Endothelial cell of umbilical vein (primary cell): ENCODE data around the gene MYO16. TPM values are rescaled to one million over a fixed set of nuclear protein-coding genes. Genes with fewer than 3 reads are reported as not detected.

Source experiments
- BruUV-seq: library from RNA; stranded (reverse); fragments of 400-500 nt; replicated peaks from 2 replicates; lab custom pipeline; 2021; lab: Mats Ljungman, UMichigan
- CTCF ChIA-PET: fragments of 300-600, 350-600 bp; sonication (Branson Sonifier 250); formaldehyde crosslinking; loops from one replicate; lab custom pipeline; 2021; ENCODE audit warnings: antibody characterized with exemption, inconsistent platforms; lab: Charles Lee
- POLR2A ChIA-PET: fragments of 300-600, 350-600 bp; sonication (Branson Sonifier 250); formaldehyde crosslinking; loops from one replicate; lab custom pipeline; 2021; ENCODE audit warnings: antibody characterized with exemption, inconsistent platforms; lab: Charles Lee
- DNase-seq: peaks from one replicate; pipeline ENCODE4 v3.0.0-alpha.2; 2011; ENCODE audit warnings: low read depth, low spot score
- FAIRE-seq: peaks from 2 replicates; lab custom pipeline; 2011; peaks lifted over from hg19 to GRCh38; lab: Jason Lieb, UNC
- H2AFZ ChIP-seq: 2 replicates; pipeline ENCODE4 v1.6.0; 2012; ENCODE audit warnings: low read depth, low read length, control low read depth, inconsistent platforms
- H3K27ac ChIP-seq: 2 replicates; pipeline ENCODE4 v1.5.1; 2011; ENCODE audit warnings: low read depth, mild to moderate bottlenecking, control low read depth, low read length, moderate library complexity; ENCODE audit not compliant: insufficient read depth
- H3K27me3 ChIP-seq, 2 experiments: 2 replicates each; pipeline versions ENCODE4 v1.6.0 to v1.6.1; 2011; ENCODE audit warnings: low read length in 2 of 2, mixed read lengths in 1 of 2; ENCODE audit not compliant: control insufficient read depth in 2 of 2, insufficient read depth in 2 of 2
- H3K36me3 ChIP-seq, 2 experiments: 2 replicates in 1 of 2; 3 replicates in 1 of 2; pipeline ENCODE4 v1.5.1; 2011; ENCODE audit warnings: low read length in 2 of 2, mild to moderate bottlenecking in 1 of 2, moderate library complexity in 1 of 2; ENCODE audit not compliant: control insufficient read depth in 2 of 2, insufficient read depth in 2 of 2; ENCODE audit errors: extremely low read depth in 1 of 2
- H3K4me1 ChIP-seq: 3 replicates; pipeline ENCODE4 v1.5.1; 2011; ENCODE audit warnings: mild to moderate bottlenecking, low read length; ENCODE audit not compliant: control insufficient read depth, insufficient read depth; ENCODE audit errors: extremely low read depth
- H3K4me2 ChIP-seq: 2 replicates; pipeline ENCODE4 v1.6.1; 2011; ENCODE audit warnings: low read length, control low read depth, mixed read lengths; ENCODE audit not compliant: insufficient read depth
- H3K4me3 ChIP-seq, 3 experiments: fragments of 200-600 bp in 1 of 3; sonication (generic), shearing (Covaris generic) in 1 of 3; replicated peaks in 1 of 3; 2 replicates each; pipeline ENCODE4 v1.5.1; 2011 to 2016; ENCODE audit warnings: control low read depth in 3 of 3, low read length in 3 of 3, mild to moderate bottlenecking in 2 of 3, inconsistent platforms in 1 of 3, low read depth in 1 of 3, moderate library complexity in 1 of 3; ENCODE audit not compliant: insufficient read depth in 1 of 3
- H3K79me2 ChIP-seq: 2 replicates; pipeline ENCODE4 v1.6.0; 2012; ENCODE audit warnings: low read length, inconsistent platforms; ENCODE audit not compliant: control insufficient read depth, insufficient read depth
- H3K9ac ChIP-seq: replicated peaks from 2 replicates; pipeline ENCODE3; 2011; ENCODE audit warnings: low read length, control low read depth; ENCODE audit not compliant: insufficient read depth; ENCODE audit errors: extremely low read depth
- H3K9me1 ChIP-seq: replicated peaks from 3 replicates; pipeline ENCODE4 v1.6.0; 2011; ENCODE audit warnings: mild to moderate bottlenecking, low read length; ENCODE audit not compliant: control insufficient read depth, insufficient read depth; ENCODE audit errors: extremely low read depth
- H3K9me3 ChIP-seq: replicated peaks from 2 replicates; pipeline ENCODE4 v1.5.1; 2012; ENCODE audit warnings: low read length, inconsistent platforms; ENCODE audit not compliant: control insufficient read depth, insufficient read depth
- H4K20me1 ChIP-seq: replicated peaks from 2 replicates; pipeline ENCODE3; 2011; ENCODE audit warnings: mild to moderate bottlenecking, low read length; ENCODE audit not compliant: control insufficient read depth, insufficient read depth; ENCODE audit errors: extremely low read depth
- CTCF ChIP-seq, 2 donors: IDR thresholded peaks; 1 replicate in 1 of 2; 2 replicates in 1 of 2; pipeline ENCODE4 v1.5.1; 2011; ENCODE audit warnings: low read length in 2 of 2, mild to moderate bottlenecking in 2 of 2, moderate library complexity in 2 of 2, control low read depth in 1 of 2, inconsistent platforms in 1 of 2, low read depth in 1 of 2; ENCODE audit not compliant: insufficient read depth in 1 of 2; ENCODE audit errors: extremely low read depth in 1 of 2
- EZH2 ChIP-seq: IDR thresholded peaks from 2 replicates; pipeline ENCODE4 v1.6.1; 2012; ENCODE audit warnings: borderline replicate concordance, low read depth, mild to moderate bottlenecking, moderate library complexity, low read length, inconsistent platforms; ENCODE audit not compliant: severe bottlenecking
- FOS ChIP-seq: IDR thresholded peaks from 2 replicates; pipeline ENCODE4 v1.6.1; 2011; ENCODE audit warnings: mild to moderate bottlenecking, low read length, moderate library complexity, borderline replicate concordance; ENCODE audit not compliant: insufficient read depth
- GATA2 ChIP-seq: IDR thresholded peaks from 2 replicates; pipeline ENCODE4 v1.7.0; 2011; ENCODE audit warnings: low read depth, mild to moderate bottlenecking, moderate library complexity, mixed read lengths, low read length; ENCODE audit not compliant: insufficient read length, insufficient read depth
- JUN ChIP-seq: IDR thresholded peaks from 2 replicates; pipeline ENCODE4 v1.6.1; 2011; ENCODE audit warnings: borderline replicate concordance, low read depth; ENCODE audit not compliant: insufficient read length, insufficient read depth
- MAX ChIP-seq: IDR thresholded peaks from 2 replicates; pipeline ENCODE4 v1.6.1; 2011; ENCODE audit not compliant: insufficient read depth, insufficient read length
- MYC ChIP-seq: IDR thresholded peaks from one replicate; pipeline ENCODE4 v1.6.1; 2011; ENCODE audit warnings: mild to moderate bottlenecking, low read depth, low read length
- POLR2A ChIP-seq: IDR thresholded peaks from 2 replicates; pipeline ENCODE4 v1.6.1; 2012; ENCODE audit warnings: low read depth, mild to moderate bottlenecking, control low read depth, low read length
- POLR2AphosphoS5 ChIP-seq: IDR thresholded peaks from 2 replicates; pipeline ENCODE4 v1.6.1; 2012; ENCODE audit warnings: low read depth, mild to moderate bottlenecking, control low read depth, low read length, moderate library complexity; ENCODE audit not compliant: insufficient read depth
- dilution Hi-C: fragments of 300-500 bp; cut with MboI; formaldehyde crosslinking; loops from one replicate; pipeline ENCODE4 v1.15.0; 2019; ENCODE audit warnings: low sequenced_read_pairs; ENCODE audit not compliant: extremely low pct_ligation_motif_present
- intact Hi-C: fragments of 100-400 bp; cut with micrococcal nuclease; formaldehyde crosslinking; loops from one replicate; pipeline ENCODE4 v1.10.0; 2022
- polyA plus RNA-seq, 4 experiments: library from polyadenylated mRNA; depleted of rRNA in 3 of 4; stranded (reverse) in 3 of 4; unstranded in 1 of 4; fragments of >200 nt; gene quantifications; 2 replicates each; pipeline versions ENCODE4 v1.2.1 to v1.2.3, GENCODE V29; 2011 to 2012; ENCODE audit warnings: missing spikeins in 1 of 4
- total RNA-seq: library from RNA; stranded (reverse); gene quantifications from 2 replicates; pipeline ENCODE4 v1.2.3, GENCODE V29; 2021

MYO16 gene
- total and polyA plus RNA-seq, 2 donors (not counting 3 experiments of a cell fraction or from before 2014, with no cell fraction given), result 0.03 to 0.04 TPM

DNA sequence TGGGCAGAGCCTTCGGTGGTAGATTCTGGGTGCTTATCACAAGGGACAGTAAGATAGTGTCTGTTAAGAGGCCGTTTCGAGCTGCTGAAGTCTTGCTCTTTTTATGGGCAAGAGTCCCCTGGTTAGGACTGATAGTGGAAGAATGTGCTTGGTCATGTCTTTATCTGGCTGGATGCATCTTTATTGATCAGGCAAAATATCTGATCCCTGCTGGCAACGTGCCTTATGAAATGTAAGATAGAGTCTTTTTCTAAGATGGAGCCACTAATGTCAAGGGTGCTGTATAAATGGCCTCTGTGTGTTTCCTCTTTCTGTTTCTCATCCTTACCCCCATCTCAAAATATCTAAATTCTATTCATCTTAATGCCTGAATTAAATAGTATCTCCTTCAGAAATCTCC, 53.3 kb downstream of the MYO16 start:
- no peak overlapping the region for H3K9ac ChIP-seq
- H4K20me1 ChIP-seq, result no peaks in the 10 kb centered on the region
- CTCF ChIA-PET, result no interaction called here
- no peak overlapping the region for H3K4me3 ChIP-seq
- H3K79me2 ChIP-seq, result no peaks in the 10 kb centered on the region
- H3K4me1 ChIP-seq, result no peaks in the 10 kb centered on the region
- H3K36me3 ChIP-seq, result no peaks in the 10 kb centered on the region
- no peak overlapping the region for H3K27ac ChIP-seq
- H3K4me2 ChIP-seq, result no peak overlapping the region
- peaks cover 4% of the 10 kb centered on the region for H3K9me3 ChIP-seq
- dilution Hi-C loops (no loop called here), intact Hi-C loops (no loop called here)
- H3K27me3 ChIP-seq, result no peaks in the 10 kb centered on the region
- TF ChIP-seq GATA2 (no peak), JUN (no peak), FOS (no peak), CTCF (IDR thresholded peaks at IDR 0.05; ENCODE audit: extremely low read depth in 1 of 2, insufficient read depth in 1 of 2, low read depth in 1 of 2, low read length in 2 of 2) (no peak), MAX (no peak), POLR2AphosphoS5 (no peak), MYC (no peak), POLR2A (no peak), EZH2 (no peak)
- no TSS peak for BruUV-seq
- no peaks in the 10 kb centered on the region for H3K9me1 ChIP-seq
- H2AFZ ChIP-seq, result no peak overlapping the region
- FAIRE-seq (no peak), DNase-seq (no peak)
- POLR2A ChIA-PET, result no interaction called here
